Upper lobe of right lung (tissue), 1 donor: Measurements from ENCODE around the gene DPYSL4. TPM values are rescaled to one million over a fixed set of nuclear protein-coding genes. Genes with fewer than 3 reads are reported as not detected.
"Not testable (repeated sequence)": the region's sequence is repeated elsewhere in the genome, so short reads cannot be mapped to it uniquely, and the experiment has no call there.

ENCODE experiments used
- ATAC-seq: fragments of 200-7000 bp; cut with Tn5 transposase; one replicate; pipeline ENCODE4 v1.9.1; 2020; ENCODE audit warnings: mild to moderate bottlenecking, moderate library complexity
- DNase-seq: peaks from one replicate; pipeline ENCODE4 v3.0.0-alpha.2; 2020
- H3K27ac ChIP-seq: fragments of 200-600 bp; one replicate; pipeline ENCODE4 v1.8.0; 2022
- H3K27me3 ChIP-seq: fragments of 200-600 bp; one replicate; pipeline ENCODE4 v1.8.0; 2022; ENCODE audit warnings: mild to moderate bottlenecking
- H3K36me3 ChIP-seq: fragments of 200-600 bp; one replicate; pipeline ENCODE4 v1.8.0; 2022
- H3K4me1 ChIP-seq: fragments of 200-600 bp; one replicate; pipeline ENCODE4 v1.8.0; 2022
- H3K4me3 ChIP-seq: fragments of 200-600 bp; one replicate; pipeline ENCODE4 v1.8.0; 2022; ENCODE audit warnings: mild to moderate bottlenecking
- H3K9me3 ChIP-seq: fragments of 200-600 bp; one replicate; pipeline ENCODE4 v1.8.0; 2022
- CTCF ChIP-seq: fragments of 200-600 bp; IDR thresholded peaks from one replicate; pipeline ENCODE4 v1.8.0; 2022; ENCODE audit warnings: antibody characterized with exemption
- intact Hi-C: fragments of 100-400 bp; cut with DNase I; formaldehyde crosslinking; loops from one replicate; pipeline ENCODE4 v1.11.0; 2022
- total RNA-seq: library from RNA; stranded (reverse); fragmentation: NEBNext Ultra II Directional; extraction: Animal tissue kit (Norgen Biotek cat#: 25700); gene quantifications from one replicate; pipeline ENCODE4 v1.2.1, GENCODE V29; 2021
- donor health status: DM: no; HTN: yes; CAD: no; lungs with severe emphysema.

DPYSL4 gene
- total RNA-seq, 1 donor from 2014 or later = 1.7 TPM

DNA sequence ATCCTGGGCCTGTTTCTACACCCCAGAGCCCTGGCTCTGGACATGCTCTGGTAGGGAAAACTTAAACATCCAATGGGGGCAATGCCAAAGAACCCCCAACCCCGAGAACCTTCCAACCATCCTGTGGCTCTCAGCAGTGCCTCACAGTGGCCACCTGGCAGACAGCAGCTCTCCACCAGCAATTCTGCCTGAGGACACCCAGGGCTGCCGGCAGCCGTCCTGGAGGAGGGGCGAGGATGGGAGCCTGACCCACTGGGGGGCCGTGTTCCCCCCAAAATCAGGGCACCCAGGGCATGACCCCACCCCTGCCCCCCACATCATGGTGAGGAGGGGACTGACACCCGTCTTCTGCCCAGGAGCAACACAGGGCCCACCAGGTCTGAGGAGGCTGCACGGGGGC lies 32.7 kb downstream of the DPYSL4 start:
- DNase-seq = no peak
- H3K4me3 ChIP-seq = no peak overlapping the region
- ATAC-seq = no peak
- H3K27me3 ChIP-seq = no peaks in the 10 kb centered on the region
- no peaks in the 10 kb centered on the region for H3K36me3 ChIP-seq
- peaks cover 3% of the 10 kb centered on the region for H3K9me3 ChIP-seq
- no peak overlapping the region for H3K27ac ChIP-seq
- intact Hi-C loops = no loop called here
- no peaks in the 10 kb centered on the region for H3K4me1 ChIP-seq
- TF ChIP-seq CTCF = peak; percentile 10

- Histone ChIP-seq H3K36me3 (no peaks in the 10 kb centered on the region), H3K4me1 (no peaks in the 10 kb centered on the region), H3K27me3 (no peaks in the 10 kb centered on the region), H3K9me3 (peaks cover 3% of the 10 kb centered on the region), H3K4me3 (no peak overlapping the region), H3K27ac (no peak overlapping the region)
- DNase-seq = no peak
- ATAC-seq = no peak
- intact Hi-C loops = loop anchor here (10.0 kb wide), 1 partner anchor 235 kb away; no protein-coding TSS in a partner anchor
- TF ChIP-seq CTCF = no peak
These were observed 33.3 kb downstream of the DPYSL4 start for GRCh38 chr10:132220061-132220460.

GRCh38 chr10:132220996-132221395 lies 34.2 kb downstream of the DPYSL4 start:
- H3K4me3 ChIP-seq, H3K27me3 ChIP-seq, H3K36me3 ChIP-seq, DNase-seq, H3K27ac ChIP-seq, H3K9me3 ChIP-seq, ATAC-seq, H3K4me1 ChIP-seq: not testable (repeated sequence)
- intact Hi-C loops = loop anchor here (10.0 kb wide), 1 partner anchor 234 kb away; no protein-coding TSS in a partner anchor

GRCh38 chr10:132222726-132223125 lies 36.0 kb downstream of the DPYSL4 start:
- H3K9me3 ChIP-seq = no peaks in the 10 kb centered on the region
- DNase-seq (no peak), ATAC-seq (no peak)
- no peak overlapping the region for H3K4me3 ChIP-seq
- intact Hi-C loops = loop anchor here (10.0 kb wide), 1 partner anchor 232 kb away; no protein-coding TSS in a partner anchor
- H3K4me1 ChIP-seq = no peaks in the 10 kb centered on the region
- no peak for TF ChIP-seq CTCF
- H3K36me3 ChIP-seq = no peaks in the 10 kb centered on the region
- no peak overlapping the region for H3K27ac ChIP-seq
- H3K27me3 ChIP-seq = no peaks in the 10 kb centered on the region

DNA sequence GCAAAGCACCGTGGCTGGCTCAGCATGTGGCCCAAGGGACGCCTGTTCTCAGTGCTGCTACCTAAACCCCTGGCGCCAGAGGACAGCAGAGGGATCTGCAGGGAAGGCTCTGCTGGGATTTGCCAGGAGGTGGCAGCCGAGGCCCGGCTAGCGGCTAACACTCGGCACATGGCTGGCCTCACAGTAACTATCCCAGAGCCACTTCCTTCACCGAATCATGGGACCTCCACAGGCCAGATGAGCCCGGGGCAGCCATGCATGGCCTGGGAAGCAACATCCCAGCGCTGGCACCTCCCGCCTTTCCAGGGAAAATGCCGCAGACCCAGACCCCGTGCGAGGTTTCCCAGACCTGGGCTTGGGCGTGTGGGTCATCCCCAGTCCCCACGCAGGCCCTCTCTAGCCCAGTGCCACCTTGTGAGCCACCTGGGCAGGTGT lies 36.4 kb downstream of the DPYSL4 start:
- TF ChIP-seq CTCF = peak; percentile 85
- intact Hi-C loops = loop anchor here (10.0 kb wide), 1 partner anchor 232 kb away; no protein-coding TSS in a partner anchor
- no peaks in the 10 kb centered on the region for H3K27me3 ChIP-seq
- no peak overlapping the region for H3K4me3 ChIP-seq
- H3K4me1 ChIP-seq = no peaks in the 10 kb centered on the region
- peak; percentile 88 for DNase-seq
- H3K36me3 ChIP-seq = no peaks in the 10 kb centered on the region
- H3K27ac ChIP-seq = no peak overlapping the region
- no peaks in the 10 kb centered on the region for H3K9me3 ChIP-seq
- peak; percentile 93 for ATAC-seq

GRCh38 chr10:132223611-132224342 lies 37.0 kb downstream of the DPYSL4 start:
- Histone ChIP-seq H3K27me3 (no peaks in the 10 kb centered on the region), H3K27ac (no peak overlapping the region), H3K36me3 (no peaks in the 10 kb centered on the region), H3K4me3 (no peak overlapping the region), H3K9me3 (no peaks in the 10 kb centered on the region), H3K4me1 (no peaks in the 10 kb centered on the region)
- intact Hi-C loops = loop anchor here (10.0 kb wide), 1 partner anchor 231 kb away; no protein-coding TSS in a partner anchor
- ATAC-seq (no peak), DNase-seq (no peak)
- TF ChIP-seq CTCF = no peak
